Dedifferentiated amniotic fluid mesenchymal stem cell (primary cell): ENCODE measurements around the gene C19orf81.
A peak's percentile ranks its signal among the peaks of the same experiment; 100 is the strongest.

Experiments used
- DNase-seq: peaks from one replicate; pipeline ENCODE4 v3.0.0-alpha.2; 2016; ENCODE audit errors: extremely low spot score

C19orf81 gene

DNA sequence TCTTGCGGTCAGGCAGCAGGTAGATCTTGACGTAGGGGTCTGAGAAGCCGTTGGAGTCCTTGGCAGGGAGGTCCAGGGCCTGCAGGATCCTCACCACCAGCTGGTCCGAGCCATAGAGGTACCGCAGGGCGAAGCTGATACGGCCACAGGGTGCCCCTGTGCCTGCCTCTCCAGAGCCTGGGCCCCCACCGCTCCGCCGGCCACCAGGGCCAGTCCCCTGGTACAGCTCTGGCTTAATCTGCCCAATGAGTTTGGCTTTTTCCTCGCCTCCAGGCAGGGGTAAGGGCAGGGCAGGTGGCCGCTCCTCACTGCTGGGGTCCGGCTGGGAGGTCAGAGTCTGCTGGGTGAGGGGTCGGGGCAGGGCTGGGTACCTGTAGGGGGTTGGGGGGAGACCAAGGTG lies 19.4 kb upstream of the C19orf81 start:
- no peak for DNase-seq

GRCh38 chr19:50632151-50632835 lies 17.0 kb upstream of the C19orf81 start:
- DNase-seq = no peak

DNA sequence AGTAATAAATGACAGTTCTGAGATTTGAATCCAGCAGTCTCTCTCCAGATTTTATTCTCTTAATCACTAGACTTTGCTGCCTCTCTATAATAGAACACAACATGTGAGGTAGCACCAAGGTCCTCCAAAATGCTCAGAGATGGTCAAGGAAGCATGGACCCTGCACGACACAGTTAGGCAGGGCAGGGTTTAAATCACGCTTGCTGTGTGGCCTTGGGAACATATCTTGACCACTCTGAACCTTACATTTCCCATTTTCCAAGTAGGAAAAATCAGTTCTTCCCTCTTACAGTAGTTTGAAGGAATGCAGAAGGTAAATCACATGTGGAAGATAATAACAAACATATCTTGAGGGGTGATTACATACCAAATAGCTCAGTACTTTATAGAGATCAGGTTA lies 15.9 kb upstream of the C19orf81 start:
- no peak for DNase-seq

DNA sequence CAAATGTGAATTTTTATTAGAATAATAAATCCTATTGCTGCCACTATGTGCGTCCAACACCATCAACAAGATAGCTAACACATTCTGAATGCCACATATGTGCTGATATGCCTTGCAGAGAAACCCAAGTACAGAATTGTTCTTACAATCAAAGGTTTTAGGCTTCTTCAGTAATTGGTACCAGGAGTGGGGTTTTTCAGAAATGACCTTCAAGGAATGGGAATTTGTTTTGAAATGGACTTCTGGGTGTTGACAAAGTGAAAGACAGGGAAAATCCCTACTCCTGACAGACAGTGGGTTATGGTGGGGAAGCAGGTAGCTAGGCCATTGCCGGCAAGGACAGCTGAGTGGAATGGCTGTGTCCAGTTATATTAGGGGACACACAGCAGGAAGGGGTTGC lies 15.3 kb upstream of the C19orf81 start:
- no peak for DNase-seq

DNA sequence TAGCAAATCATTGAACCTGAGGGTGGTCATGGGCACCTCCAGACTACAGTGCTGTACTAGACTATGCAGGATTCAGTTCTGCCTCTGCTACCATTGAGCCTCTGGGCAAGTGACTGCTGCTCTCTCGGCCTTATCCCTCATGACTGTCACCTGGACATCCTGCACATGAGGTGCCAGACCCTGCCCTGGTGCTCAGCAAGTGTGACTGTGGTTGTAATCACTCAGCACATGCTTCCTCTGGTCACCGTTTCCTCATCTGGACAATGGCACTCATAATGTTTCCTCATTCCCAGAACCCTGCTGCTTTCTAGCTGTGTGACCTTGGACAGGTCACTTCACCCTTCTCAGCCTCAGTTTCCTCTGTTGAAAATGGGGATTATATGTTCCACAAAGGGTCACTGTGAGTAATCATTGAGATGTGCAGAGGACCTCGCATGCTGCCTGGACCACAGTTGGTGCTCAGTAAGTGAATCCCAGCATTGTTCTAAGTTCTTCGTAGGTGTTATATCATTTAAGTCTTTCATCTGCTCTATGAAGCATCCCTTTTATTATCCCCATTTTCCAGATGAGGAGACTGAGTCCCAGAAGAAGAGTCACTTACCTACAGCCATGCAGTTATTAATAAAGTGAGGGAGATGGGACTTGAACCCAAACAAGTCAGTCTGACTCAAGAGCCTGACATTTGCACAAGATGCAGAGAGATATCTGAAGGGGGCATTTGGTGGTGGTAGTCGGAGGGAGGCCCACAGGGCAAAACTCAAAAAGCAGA lies 12.7 kb upstream of the C19orf81 start:
- no peak for DNase-seq

DNA sequence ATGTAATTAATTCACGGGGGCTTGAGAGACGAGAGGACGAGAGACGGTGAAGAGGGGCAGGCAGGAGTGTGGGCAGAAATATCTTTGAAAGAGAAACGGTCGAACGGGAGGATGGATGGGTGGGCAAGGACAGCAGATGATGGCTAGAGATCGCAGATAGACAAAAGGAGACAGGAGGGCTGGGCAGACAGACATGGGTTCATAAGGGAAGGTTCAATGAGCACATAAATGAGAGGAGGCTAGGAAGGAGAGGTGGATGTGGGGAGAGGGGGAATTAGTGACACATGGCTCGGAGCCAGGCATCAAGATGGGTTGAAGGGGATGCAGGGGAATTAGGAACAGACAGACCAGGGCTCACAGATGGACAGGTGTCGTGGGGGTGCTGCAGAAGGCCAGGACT lies 10.6 kb upstream of the C19orf81 start:
- DNase-seq = no peak

GRCh38 chr19:50639121-50640112 lies 9.8 kb upstream of the C19orf81 start, which contains the start of gene SYT3:
TSS of gene SYT3 (minus strand) at chr19:50639881. CDS start at chr19:50637411, 2,470 bp downstream.
- peak; percentile 26 for DNase-seq

- no peak for DNase-seq
Observed at GRCh38 chr19:50640368-50640767, 8.9 kb upstream of the C19orf81 start.

DNA sequence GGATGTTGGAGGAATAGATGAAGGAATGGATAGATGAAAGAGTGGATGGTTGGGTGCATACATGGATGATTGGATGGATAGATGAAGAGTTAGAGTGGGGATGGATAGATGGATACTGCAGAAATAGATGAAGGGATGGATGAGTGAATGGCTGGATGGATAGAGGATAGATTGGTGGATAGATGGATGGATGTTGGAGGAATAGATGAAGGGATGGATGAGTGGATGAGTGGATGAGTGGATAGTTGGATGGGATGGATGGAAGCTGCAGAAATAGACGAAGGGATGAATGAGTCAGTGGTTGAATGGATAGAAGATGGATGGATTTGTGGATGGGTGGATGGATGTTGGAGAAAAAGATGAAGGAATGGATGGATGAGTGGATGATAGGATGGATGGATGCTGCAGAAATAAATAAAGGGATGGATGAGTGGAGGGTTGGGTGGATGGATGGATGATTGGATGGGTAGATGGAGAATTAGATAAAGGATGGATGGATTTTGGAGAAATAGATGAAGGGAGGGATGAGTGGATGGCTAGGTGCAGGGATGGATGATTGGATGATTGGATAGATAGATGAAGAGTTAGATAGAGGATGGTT lies 4.8 kb upstream of the C19orf81 start:
- DNase-seq = no peak

GRCh38 chr19:50645107-50645506 lies 4.1 kb upstream of the C19orf81 start:
- DNase-seq = no peak

DNA sequence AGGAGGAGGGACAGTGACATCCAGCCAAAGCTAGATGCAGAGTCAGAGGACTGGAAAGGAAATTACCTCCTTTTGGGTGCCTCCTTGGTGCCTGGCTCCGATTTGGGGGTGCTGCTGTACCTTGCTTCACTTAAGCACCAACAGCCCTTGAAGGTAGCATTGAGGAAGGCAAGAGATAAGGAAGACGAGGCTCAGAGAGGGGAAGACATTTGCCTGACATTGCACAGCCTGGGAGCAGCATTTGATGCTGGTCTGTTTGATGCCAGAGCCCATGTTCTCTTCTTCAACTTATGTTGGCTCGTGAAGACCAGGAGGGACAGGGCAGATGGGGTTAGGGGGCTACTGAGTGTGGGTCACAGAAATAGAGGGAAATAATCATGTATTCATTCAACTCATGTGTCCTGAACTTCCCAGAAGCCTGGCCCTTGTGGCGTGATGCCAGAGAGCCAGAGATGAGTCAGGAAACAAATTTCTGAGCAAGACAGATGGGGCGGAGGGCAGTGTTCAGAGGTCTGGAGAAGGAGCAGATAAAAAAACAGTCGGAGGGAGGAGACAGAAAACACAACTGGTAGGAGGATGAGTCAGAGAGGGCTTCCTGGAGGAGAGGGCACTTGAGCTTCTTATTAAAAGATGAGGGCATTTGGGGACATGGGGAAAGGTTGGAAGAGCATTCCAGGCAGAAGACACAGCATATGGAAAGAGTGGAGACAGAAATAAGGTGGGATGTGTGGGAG lies 3.0 kb upstream of the C19orf81 start:
- no peak for DNase-seq

DNA sequence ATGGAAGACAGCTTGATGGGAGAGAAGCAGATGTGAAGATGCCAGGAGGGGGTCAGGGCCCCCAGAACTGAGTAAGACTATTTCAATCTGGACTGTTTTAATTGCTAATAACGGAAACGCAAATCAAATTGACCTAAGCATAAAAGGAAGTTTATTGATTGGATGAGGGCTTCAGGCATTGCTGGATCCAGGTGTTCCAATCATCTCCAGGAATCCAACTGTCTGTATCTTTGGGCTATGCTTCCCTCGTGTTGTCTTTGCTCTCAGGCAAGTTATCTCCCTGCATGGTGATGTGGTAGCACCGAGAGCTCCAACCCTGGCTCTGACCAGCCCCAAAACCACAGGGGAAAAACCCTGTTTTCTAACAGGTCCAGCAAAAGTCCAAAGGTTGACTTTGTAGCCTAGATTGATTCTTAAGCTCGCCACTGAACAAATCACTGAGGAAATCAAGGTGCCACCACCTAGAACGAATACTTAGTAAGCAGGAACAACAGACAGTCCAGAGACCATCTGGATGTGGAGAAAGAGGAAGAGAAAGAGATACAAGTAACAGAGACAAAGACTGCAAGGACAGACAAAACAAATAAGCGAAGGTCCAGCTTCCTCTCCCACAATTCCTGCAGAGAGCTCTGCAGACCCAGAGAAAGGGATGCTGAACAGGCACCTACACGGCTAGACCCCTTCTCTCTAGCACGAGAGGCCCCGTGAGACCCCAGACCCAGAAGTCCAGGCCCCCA lies 1.2 kb upstream of the C19orf81 start:
- DNase-seq = no peak

DNA sequence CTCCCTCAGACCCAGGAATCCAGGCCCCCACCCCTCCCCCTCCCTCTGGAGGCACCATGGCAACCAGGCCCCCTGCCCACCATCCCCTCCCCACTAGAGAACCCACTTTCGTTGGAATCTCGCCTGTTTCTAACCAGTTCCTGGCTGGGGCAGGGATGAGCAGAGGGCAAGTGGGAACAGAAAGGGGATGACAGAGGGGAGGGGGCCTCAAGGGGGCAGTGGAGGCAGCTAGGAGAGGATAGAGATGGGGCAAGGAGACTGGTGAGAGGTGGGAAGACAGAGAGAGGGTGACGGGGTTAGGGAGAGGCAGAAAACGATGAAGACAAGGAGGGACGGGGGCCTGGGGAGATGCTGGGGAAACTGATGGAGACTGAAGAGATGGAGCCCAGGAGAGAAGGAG lies 586 bp upstream of the C19orf81 start:
- DNase-seq = no peak

DNA sequence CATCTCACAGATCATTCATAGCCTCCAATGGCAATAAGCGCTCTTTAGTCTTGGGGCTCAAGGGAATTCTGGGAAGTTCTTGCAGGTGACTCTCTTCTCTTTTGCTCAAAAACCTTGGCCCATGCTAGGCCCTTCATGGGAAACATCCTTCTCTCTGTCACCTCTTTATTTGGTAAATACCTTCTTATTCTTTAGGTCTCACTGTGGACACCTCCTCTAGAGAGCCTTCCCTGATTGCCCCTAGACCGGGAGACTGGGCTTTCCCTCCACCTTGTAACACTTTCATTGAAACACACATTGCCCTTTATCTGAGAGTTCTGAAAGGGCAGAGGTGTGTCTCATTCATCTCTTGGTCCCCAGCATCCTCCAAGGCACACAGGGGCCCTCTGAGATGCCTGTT lies 1.9 kb downstream of the C19orf81 start:
- DNase-seq = no peak

- no peak for DNase-seq
Observed at GRCh38 chr19:50652722-50653121, 3.5 kb downstream of the C19orf81 start.

GRCh38 chr19:50654882-50655281 lies 5.6 kb downstream of the C19orf81 start:
- no peak for DNase-seq

GRCh38 chr19:50657222-50657669 lies 8.0 kb downstream of the C19orf81 start:
- no peak for DNase-seq

GRCh38 chr19:50657712-50658440 lies 8.6 kb downstream of the C19orf81 start:
- peak; percentile 89 for DNase-seq
